Upper lobe of left lung (tissue), 4 donors: ENCODE measurements around the gene FANCM.

ENCODE experiments used
- CTCF ChIP-seq, 6 experiments: fragments of 450-650 bp in 4 of 6; fragments of 200-600 bp in 2 of 6; sonication (generic) in 2 of 6; IDR thresholded peaks; one replicate each; pipeline ENCODE4 v1.5.1; 2016 to 2019; ENCODE audit warnings: antibody characterized with exemption in 6 of 6
- POLR2A ChIP-seq, 4 donors: fragments of 450-650 bp; IDR thresholded peaks; one replicate each; pipeline ENCODE4 v1.5.1; 2016 to 2017; ENCODE audit warnings: antibody characterized with exemption in 4 of 4, mild to moderate bottlenecking in 2 of 4
- POLR2AphosphoS5 ChIP-seq, 2 donors: sonication (generic); formaldehyde crosslinking; IDR thresholded peaks; one replicate each; pipeline ENCODE4 v1.5.1; 2017; ENCODE audit warnings: antibody characterized with exemption in 2 of 2

GRCh38 chr14:45149602-45150001, 13.9 kb downstream of the FANCM start:
- TF ChIP-seq POLR2A (IDR thresholded peaks at IDR 0.05) (no peak), CTCF (IDR thresholded peaks at IDR 0.05) (no peak), POLR2AphosphoS5 (IDR thresholded peaks at IDR 0.05) (no peak)
